Rectal smooth muscle tissue (tissue), 1 donor: ENCODE results near the gene SEBOX.
A peak's percentile ranks its signal among the peaks of the same experiment; 100 is the strongest.
"Not testable (repeated sequence)": the region's sequence is repeated elsewhere in the genome, so short reads cannot be mapped to it uniquely, and the experiment has no call there.

Experiments used
- H3K27ac ChIP-seq: one replicate; pipeline ENCODE4 v1.7.0; 2013; ENCODE audit warnings: low read depth, low read length, inconsistent platforms
- H3K27me3 ChIP-seq: one replicate; pipeline ENCODE4 v1.7.0; 2013; ENCODE audit warnings: low read length; ENCODE audit not compliant: control insufficient read depth, insufficient read depth
- H3K36me3 ChIP-seq: one replicate; pipeline ENCODE4 v1.7.0; 2013; ENCODE audit warnings: low read length; ENCODE audit not compliant: control insufficient read depth, insufficient read depth
- H3K4me1 ChIP-seq: one replicate; pipeline ENCODE4 v1.7.0; 2013; ENCODE audit warnings: low read length; ENCODE audit not compliant: control insufficient read depth, insufficient read depth
- H3K4me3 ChIP-seq: one replicate; pipeline ENCODE4 v1.7.0; 2013; ENCODE audit warnings: low read length
- H3K9ac ChIP-seq: one replicate; pipeline ENCODE4 v1.7.0; 2013; ENCODE audit warnings: low read length

SEBOX gene

DNA sequence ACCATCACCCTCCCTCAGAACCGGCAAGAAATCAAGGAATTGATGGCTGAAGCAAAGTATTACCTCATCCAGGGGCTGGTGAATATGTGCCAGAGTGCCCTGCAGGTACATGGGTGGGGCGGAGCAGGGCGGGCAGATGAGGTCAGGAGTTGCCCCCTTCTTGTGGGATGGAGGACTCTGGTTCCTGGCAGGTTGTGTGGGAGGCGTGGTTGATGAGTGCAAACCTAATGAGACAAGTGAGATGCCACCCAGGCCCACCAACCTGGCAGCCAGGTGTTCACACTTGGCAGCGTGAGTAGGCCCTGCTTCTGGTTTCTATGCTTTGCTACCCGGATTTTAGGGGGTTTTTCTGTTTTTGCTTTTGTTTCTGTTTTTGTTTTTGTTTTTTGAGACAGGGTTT, 24.6 kb downstream of the SEBOX start:
- Histone ChIP-seq H3K4me1 (peaks cover 4% of the 10 kb centered on the region), H3K27ac (no peak overlapping the region), H3K27me3 (no peaks in the 10 kb centered on the region), H3K9ac (no peak overlapping the region), H3K36me3 (peaks cover 39% of the 10 kb centered on the region), H3K4me3 (no peak overlapping the region)

DNA sequence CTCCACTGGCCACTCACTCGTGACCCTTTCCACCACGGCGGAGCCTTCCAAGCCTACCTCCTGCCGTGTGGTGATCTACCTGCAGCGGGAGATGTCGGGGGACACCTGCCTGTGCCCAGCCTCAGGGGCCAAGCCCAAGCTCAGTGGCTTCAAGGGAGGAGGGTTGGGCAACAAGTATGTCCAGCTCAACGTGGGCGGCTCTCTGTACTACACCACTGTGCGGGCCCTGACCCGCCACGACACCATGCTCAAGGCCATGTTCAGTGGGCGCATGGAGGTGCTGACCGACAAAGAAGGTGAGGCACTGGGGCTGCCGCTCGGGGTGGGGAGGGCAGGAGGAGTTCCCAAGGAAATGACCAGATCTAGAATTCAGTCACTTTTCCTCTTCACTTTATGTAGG, 25.6 kb downstream of the SEBOX start:
- Histone ChIP-seq H3K4me3 (no peak overlapping the region), H3K9ac (no peak overlapping the region), H3K36me3 (peaks cover 37% of the 10 kb centered on the region), H3K27me3 (no peaks in the 10 kb centered on the region), H3K4me1 (peaks cover 6% of the 10 kb centered on the region), H3K27ac (no peak overlapping the region)

DNA sequence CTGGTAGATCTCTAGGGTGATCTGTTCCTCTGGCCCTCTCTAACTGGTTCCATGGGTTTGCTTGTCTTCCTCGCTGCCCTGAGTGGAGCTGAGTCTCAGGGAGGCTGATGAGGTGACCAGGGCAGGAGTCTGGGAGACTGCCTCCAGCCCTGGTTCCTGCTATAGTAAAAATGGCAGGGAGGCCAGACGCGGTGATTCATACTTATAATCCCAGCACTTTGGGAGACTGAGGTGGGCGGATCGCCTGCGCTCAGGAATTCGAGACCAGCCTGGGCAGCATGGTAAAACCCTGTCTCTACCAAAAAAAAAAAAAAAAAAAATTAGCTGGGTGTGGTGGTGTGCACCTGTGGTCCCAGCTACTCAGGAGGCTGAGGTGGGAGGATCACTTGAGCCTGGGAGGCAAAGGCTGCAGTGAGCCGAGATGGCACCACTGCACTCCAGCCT, 26.2 kb downstream of the SEBOX start:
- H3K27me3 ChIP-seq, H3K4me1 ChIP-seq, H3K4me3 ChIP-seq, H3K27ac ChIP-seq, H3K9ac ChIP-seq: not testable (repeated sequence)
- peaks cover 34% of the 10 kb centered on the region for H3K36me3 ChIP-seq

DNA sequence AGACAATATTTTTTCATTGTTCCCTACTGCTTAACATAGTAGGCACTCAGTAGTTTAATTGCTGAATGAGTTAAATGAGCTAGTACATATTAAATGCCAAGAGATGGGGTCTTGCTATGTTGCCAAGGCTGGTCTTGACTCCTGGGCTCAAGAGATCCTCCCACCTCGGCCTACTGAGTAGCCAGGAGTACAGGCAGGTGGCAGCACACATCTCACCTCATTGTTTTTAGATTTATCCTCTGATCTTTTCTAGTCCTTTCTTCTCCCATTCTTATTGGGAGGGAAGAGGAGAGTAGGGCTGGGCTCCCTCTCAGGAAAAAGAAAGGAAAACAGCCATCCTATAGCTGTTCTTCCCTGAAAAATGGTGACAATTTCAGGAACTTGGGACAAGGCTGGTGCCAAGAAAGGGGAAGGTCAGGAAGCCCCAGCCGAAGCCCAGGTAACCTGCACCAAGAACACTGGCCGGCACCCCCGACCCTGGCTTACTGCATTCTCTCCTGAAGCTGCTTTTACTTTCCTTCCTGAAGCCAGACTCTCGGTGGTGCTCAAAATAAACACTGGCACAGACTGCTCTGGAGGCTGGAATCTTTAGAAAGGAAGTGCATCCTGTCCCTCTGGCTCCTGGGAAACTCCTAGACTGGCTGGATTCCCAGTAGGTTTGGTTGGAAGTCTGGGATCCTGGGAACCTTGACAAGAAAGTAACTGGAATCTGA, 26.8 kb downstream of the SEBOX start:
- Histone ChIP-seq H3K4me3 (no peak overlapping the region), H3K27me3 (no peaks in the 10 kb centered on the region), H3K4me1 (peaks cover 8% of the 10 kb centered on the region), H3K27ac (no peak overlapping the region), H3K9ac (no peak overlapping the region), H3K36me3 (peaks cover 30% of the 10 kb centered on the region)

DNA sequence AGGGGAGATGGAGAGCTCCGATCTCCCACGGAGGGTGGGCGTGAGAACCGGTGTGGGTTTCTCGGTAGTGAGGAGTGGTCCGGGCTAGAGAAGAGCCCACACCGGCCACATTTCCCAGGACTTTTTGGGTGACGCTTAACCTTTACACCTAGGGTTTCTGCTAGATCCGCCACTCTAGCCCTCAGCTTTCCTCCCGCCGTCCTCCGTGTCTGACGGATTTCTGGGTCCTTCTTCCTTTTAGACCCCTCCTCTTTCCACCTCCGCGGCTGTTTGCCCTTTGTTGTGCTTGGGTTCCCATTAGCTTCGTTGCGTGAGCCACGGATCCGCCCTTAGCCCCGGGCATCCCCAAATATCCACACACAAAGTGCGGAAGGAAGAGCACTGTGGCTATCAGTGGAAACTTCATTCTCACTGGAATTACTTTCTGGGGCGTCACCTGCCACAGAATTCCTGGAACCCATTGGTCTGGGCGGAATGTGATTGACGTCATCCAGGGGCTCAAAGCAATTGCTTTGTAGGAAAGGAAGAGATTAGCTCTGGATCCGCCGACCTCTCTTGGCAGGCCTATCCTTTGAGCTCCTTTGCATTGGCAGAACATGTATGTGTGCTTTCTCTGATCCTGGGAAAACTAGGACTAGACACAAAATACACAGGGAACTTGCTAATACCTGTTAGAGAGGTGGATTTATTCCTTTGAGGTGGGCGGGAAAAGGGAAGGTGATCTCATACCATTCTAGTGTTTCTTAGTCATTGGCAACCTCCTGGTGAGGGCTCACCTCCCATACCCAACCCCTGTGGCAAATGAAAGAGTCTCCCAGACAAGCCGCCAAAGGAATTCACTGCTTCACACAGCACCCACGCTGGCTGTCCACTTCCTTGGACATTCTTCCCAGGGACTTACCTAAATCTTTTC, 28.8 kb downstream of the SEBOX start:
- H3K27ac ChIP-seq: peak overlapping the region; percentile 92
- no peaks in the 10 kb centered on the region for H3K27me3 ChIP-seq
- H3K4me3 ChIP-seq: peak overlapping the region; percentile 92
- H3K36me3 ChIP-seq: peaks cover 20% of the 10 kb centered on the region
- peaks cover 8% of the 10 kb centered on the region for H3K4me1 ChIP-seq
- H3K9ac ChIP-seq: peak overlapping the region; percentile 74

DNA sequence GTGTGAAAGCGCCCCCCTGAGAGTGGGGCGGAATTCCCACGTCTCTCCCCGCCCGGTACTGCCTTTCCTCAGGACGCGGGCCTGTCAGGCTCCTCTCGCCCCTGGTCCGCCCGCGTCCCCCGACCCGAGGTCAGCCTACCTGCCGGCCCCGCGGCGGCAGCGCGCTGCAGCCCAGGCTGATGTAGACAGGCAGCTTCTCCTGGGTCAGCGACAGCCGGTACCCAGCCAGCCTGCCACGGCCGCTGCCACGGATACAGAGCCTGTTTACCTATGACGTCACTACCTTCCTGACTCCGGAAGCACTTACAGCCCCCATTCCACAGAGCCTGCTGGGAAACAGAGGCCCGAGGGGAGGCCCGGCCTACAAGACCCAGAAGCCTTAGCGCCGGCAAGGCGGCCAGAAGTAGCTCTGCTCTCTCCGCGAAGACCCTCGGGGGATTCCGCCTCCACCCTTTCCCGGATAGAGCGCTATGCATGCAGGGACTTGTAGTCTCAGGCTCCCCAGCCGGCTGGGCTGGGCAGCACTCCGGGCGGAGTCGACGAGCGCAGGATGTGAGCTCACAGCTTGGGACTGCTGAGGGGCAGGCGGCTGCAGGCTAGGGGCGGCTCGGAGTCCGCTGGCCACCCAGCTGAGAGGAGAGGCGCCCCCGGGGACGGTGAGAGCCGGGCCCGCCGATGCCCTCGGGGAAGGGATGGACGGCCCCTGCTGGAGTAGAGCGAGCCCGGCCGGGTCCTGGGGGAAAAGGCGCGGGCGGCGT, 29.6 kb downstream of the SEBOX start, which contains the start of the genes IFT20 and TNFAIP1:
Gene IFT20 (minus strand): TSS at position 272 of the 758 bp plus-strand sequence. CDS start 3,487 bp downstream, outside the sequence.
Gene TNFAIP1 (plus strand): TSS at position 561 of the 758 bp plus-strand sequence. CDS start 3,761 bp downstream, outside the sequence.
- Histone ChIP-seq H3K36me3 (peaks cover 17% of the 10 kb centered on the region), H3K4me3 (peak within 1 kb of the TSS; percentile 96), H3K27me3 (no peaks in the 10 kb centered on the region), H3K4me1 (peaks cover 8% of the 10 kb centered on the region), H3K27ac (peak within 1 kb of the TSS; percentile 92), H3K9ac (peak within 1 kb of the TSS; percentile 78)

DNA sequence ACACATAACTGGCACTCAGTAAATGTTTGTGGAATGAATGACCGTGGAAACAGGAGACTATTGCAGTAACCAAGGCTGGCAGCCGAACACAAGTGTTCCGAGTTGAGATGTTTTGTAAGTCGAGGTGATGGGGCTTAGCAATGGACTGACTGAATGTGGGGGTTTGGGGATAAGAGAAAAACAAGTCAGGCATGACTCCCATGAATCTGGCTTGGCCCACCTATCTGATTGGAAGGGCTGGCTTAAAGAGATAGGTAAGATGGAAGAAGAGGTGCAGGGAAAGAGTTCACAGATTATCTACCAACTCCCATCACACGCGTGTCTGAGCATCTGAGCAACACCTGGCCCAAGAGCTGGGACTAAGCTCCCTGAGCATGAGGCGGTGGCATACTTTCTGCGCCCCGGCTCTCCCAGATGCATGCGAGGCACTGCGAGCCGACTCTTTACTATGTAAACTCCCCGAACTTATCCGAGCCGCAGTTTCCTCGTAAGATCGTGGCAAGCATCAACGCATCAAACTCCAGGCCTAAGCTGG, 30.3 kb downstream of the SEBOX start:
- Histone ChIP-seq H3K9ac (peak overlapping the region; percentile 78), H3K4me1 (peaks cover 8% of the 10 kb centered on the region), H3K27me3 (no peaks in the 10 kb centered on the region), H3K27ac (peak overlapping the region; percentile 85), H3K36me3 (peaks cover 17% of the 10 kb centered on the region), H3K4me3 (peak overlapping the region; percentile 96)

DNA sequence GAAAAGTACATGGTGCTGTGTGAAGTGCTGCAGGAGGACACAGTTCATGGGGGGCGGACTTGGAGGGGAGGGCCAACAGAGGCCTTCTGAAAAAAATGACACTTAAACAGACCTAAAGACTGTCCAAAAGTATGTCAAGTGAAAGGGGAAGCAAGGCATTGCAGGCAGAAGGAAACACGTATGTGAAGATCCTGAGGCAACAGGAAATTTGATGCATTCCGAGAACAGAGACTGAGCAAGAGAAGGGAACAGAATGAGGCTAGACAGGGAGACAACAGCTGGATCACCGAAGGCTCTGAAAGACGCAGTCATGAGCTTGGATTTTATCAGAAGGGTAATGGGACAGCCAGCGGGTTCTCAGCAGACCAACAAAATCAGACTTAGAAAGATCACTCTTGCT, 30.8 kb downstream of the SEBOX start:
- no peak overlapping the region for H3K27ac ChIP-seq
- no peak overlapping the region for H3K9ac ChIP-seq
- no peaks in the 10 kb centered on the region for H3K27me3 ChIP-seq
- H3K4me1 ChIP-seq: peaks cover 8% of the 10 kb centered on the region
- H3K4me3 ChIP-seq: peak overlapping the region; percentile 96
- peaks cover 17% of the 10 kb centered on the region for H3K36me3 ChIP-seq

DNA sequence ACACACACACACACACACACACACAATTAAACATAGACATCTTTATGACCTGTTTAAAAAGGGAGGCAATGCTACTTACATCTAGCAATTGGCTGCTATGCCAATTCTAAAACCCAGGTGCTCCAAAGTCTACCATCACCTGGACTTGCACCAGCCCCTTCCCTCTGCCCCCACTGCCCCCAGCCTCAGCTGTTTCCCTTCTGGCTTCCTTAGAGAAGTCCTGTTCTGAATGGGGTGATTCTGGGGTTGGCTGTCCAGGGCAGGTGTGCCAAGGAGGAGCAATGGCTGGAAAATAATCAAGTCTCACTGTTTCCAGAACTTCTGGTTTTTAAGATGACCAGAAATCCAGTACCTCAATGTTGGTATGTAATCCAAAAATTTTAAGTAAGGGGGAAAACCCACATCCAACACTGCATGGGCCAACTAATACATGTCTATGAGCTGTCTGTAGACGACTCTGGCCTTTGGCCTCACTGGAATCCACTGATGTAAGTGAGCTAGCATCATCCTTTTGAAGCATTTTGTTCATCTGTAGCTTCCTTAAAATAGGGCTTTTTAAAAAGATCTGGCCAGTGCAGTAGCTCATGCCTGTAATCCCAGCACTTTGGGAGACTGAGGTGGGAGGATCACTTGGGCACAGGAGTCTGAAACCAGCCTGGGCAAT, 31.8 kb downstream of the SEBOX start:
- peaks cover 8% of the 10 kb centered on the region for H3K4me1 ChIP-seq
- H3K9ac ChIP-seq: no peak overlapping the region
- no peak overlapping the region for H3K27ac ChIP-seq
- H3K4me3 ChIP-seq: no peak overlapping the region
- peaks cover 19% of the 10 kb centered on the region for H3K36me3 ChIP-seq
- no peaks in the 10 kb centered on the region for H3K27me3 ChIP-seq

DNA sequence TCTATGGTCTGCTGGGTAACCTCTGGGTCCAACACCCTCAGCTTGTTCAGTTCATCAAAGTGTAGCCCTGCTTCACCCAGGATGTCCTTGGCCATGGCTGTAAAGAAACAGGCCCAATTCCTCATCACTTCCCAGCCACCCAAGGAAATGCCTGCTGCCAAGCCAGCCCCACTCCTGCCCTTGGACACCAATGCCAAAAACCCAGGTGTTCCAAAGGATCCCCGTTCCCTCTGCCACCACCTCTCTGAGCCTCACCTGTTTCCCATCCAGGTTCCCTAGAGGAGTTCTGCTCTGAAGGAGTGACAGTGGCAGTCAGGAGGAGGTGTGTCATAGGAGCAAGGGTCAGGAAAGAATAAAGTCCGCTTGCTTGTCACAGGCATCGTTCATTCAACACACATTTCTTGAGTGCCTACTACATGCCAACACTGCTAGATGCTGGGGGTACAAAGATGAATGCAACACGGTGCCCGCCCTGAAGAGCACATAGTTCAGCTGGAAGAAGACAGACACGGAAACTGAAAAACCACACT, 33.0 kb downstream of the SEBOX start:
- H3K36me3 ChIP-seq: peaks cover 24% of the 10 kb centered on the region
- H3K9ac ChIP-seq: no peak overlapping the region
- H3K27me3 ChIP-seq: no peaks in the 10 kb centered on the region
- H3K4me3 ChIP-seq: no peak overlapping the region
- peaks cover 8% of the 10 kb centered on the region for H3K4me1 ChIP-seq
- no peak overlapping the region for H3K27ac ChIP-seq

DNA sequence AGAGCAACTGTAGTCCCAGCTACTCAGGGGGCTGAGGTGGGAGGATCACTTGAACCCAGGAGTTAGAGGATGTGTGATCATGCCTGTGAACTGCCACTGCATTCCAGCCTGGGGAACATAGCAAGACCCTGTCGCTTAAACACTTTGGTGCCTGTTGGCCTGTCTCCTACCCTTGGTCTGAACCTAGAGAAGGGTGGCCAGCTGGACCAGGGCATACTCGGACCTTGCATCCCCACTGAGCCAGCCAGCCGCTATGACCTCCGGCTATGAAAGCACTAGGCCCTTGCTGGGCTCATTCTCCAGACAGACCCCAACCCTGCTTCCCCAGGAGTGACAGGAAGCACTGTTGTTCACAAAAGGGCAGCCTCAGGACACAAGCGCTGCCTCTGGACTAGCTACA, 34.3 kb downstream of the SEBOX start:
- no peak overlapping the region for H3K9ac ChIP-seq
- H3K36me3 ChIP-seq: peaks cover 24% of the 10 kb centered on the region
- H3K4me3 ChIP-seq: no peak overlapping the region
- peaks cover 5% of the 10 kb centered on the region for H3K4me1 ChIP-seq
- H3K27ac ChIP-seq: no peak overlapping the region
- H3K27me3 ChIP-seq: no peaks in the 10 kb centered on the region
